MM.1S (cell line): Measurements from ENCODE around the gene ODC1.

ENCODE experiments used
- DNase-seq: peaks from one replicate; pipeline ENCODE4 v3.0.0-alpha.2; 2015
- H2AFZ ChIP-seq: fragments of 300-600 bp; sonication (generic); 2 replicates; pipeline ENCODE4 v1.6.0; 2016; ENCODE audit warnings: antibody characterized with exemption, low read length
- H3F3A ChIP-seq: fragments of 300-600 bp; sonication (generic); 2 replicates; pipeline ENCODE4 v1.6.1; 2016; ENCODE audit warnings: mild to moderate bottlenecking, antibody characterized with exemption, low read length, moderate library complexity, mixed read lengths; ENCODE audit not compliant: insufficient read depth
- H3K27ac ChIP-seq: fragments of 300-600 bp; sonication (generic); 2 replicates; pipeline ENCODE4 v1.5.1; 2016; ENCODE audit warnings: mild to moderate bottlenecking, low read length
- H3K27me3 ChIP-seq: fragments of 300-600 bp; sonication (generic); replicated peaks from 2 replicates; pipeline ENCODE4 v1.6.0; 2016; ENCODE audit warnings: low read length; ENCODE audit not compliant: insufficient read depth
- H3K36me3 ChIP-seq: fragments of 300-600 bp; sonication (generic); replicated peaks from 2 replicates; pipeline ENCODE4 v1.6.1; 2016; ENCODE audit warnings: mild to moderate bottlenecking, low read length, mixed read lengths; ENCODE audit not compliant: insufficient read depth
- H3K4me1 ChIP-seq: fragments of 300-600 bp; sonication (generic); 2 replicates; pipeline ENCODE4 v1.6.1; 2016; ENCODE audit warnings: low read length, mixed read lengths
- H3K4me2 ChIP-seq: fragments of 300-600 bp; sonication (generic); 2 replicates; pipeline ENCODE4 v1.6.0; 2016; ENCODE audit warnings: low read depth, low read length
- H3K4me3 ChIP-seq: fragments of 300-600 bp; sonication (generic); 2 replicates; pipeline ENCODE4 v1.5.1; 2016; ENCODE audit warnings: low read length, mixed read lengths
- H3K79me2 ChIP-seq: fragments of 300-600 bp; sonication (generic); 2 replicates; pipeline ENCODE4 v1.6.1; 2016; ENCODE audit warnings: mixed run types, low read length, mixed read lengths
- H3K9ac ChIP-seq: fragments of 300-600 bp; sonication (generic); 2 replicates; pipeline ENCODE4 v1.6.1; 2016; ENCODE audit warnings: low read length, mixed read lengths
- H3K9me2 ChIP-seq: fragments of 300-600 bp; sonication (generic); replicated peaks from 2 replicates; pipeline ENCODE4 v1.6.1; 2016; ENCODE audit warnings: mild to moderate bottlenecking, low read length, mixed read lengths; ENCODE audit not compliant: insufficient read depth
- H3K9me3 ChIP-seq: fragments of 300-600 bp; sonication (generic); replicated peaks from 2 replicates; pipeline ENCODE4 v1.6.1; 2016; ENCODE audit warnings: mild to moderate bottlenecking, low read length, mixed read lengths; ENCODE audit not compliant: insufficient read depth
- H4K20me1 ChIP-seq: fragments of 300-600 bp; sonication (generic); 2 replicates; pipeline ENCODE4 v1.6.1; 2016; ENCODE audit warnings: mild to moderate bottlenecking, low read length, moderate library complexity, mixed read lengths; ENCODE audit not compliant: insufficient read depth
- EZH2 ChIP-seq: fragments of 300-600 bp; sonication (generic); optimal IDR thresholded peaks from 2 replicates; pipeline ENCODE3; 2017; ENCODE audit warnings: low read depth, mild to moderate bottlenecking, antibody characterized with exemption, low read length, mixed read lengths
- EZH2phosphoT487 ChIP-seq: fragments of 300-600 bp; sonication (generic); IDR thresholded peaks from 2 replicates; pipeline ENCODE4 v1.6.1; 2018; ENCODE audit warnings: antibody characterized with exemption, low read length
- TF ChIP-seq, protein P1 (sequence below): fragments of 300-600 bp; sonication (generic); IDR thresholded peaks from 2 replicates; pipeline ENCODE4 v1.5.1; 2016; ENCODE audit warnings: antibody characterized with exemption, low read length, mixed read lengths

Gene ODC1

DNA sequence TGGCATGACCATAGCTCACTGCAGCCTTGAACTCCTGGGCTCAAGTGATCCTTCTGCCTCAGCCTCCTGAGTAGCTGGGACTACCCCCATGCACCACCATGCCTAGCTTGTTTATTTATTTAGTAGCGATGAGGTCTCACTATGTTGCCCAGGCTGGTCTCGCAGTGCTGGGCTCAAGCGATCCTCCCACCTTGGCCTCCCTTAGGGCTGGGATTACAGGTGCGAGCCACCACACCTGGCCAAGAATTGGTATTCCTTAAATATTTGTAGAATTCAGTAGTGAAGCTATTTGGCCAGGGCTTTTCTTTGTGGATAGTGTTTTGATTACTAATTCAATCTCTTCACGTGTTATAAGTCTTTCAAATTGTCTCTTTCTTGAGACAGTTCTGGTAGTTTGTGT lies 56.0 kb downstream of the ODC1 start:
- no peak overlapping the region for H3K27ac ChIP-seq
- no peaks in the 10 kb centered on the region for H3F3A ChIP-seq
- H3K4me2 ChIP-seq, result no peak overlapping the region
- H3K36me3 ChIP-seq, result no peaks in the 10 kb centered on the region
- TF ChIP-seq, protein P1, sequence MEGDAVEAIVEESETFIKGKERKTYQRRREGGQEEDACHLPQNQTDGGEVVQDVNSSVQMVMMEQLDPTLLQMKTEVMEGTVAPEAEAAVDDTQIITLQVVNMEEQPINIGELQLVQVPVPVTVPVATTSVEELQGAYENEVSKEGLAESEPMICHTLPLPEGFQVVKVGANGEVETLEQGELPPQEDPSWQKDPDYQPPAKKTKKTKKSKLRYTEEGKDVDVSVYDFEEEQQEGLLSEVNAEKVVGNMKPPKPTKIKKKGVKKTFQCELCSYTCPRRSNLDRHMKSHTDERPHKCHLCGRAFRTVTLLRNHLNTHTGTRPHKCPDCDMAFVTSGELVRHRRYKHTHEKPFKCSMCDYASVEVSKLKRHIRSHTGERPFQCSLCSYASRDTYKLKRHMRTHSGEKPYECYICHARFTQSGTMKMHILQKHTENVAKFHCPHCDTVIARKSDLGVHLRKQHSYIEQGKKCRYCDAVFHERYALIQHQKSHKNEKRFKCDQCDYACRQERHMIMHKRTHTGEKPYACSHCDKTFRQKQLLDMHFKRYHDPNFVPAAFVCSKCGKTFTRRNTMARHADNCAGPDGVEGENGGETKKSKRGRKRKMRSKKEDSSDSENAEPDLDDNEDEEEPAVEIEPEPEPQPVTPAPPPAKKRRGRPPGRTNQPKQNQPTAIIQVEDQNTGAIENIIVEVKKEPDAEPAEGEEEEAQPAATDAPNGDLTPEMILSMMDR, result no peak
- TF ChIP-seq EZH2phosphoT487, result no peak
- TF ChIP-seq EZH2, result no peak
- no peaks in the 10 kb centered on the region for H4K20me1 ChIP-seq
- H3K4me3 ChIP-seq, result no peak overlapping the region
- no peaks in the 10 kb centered on the region for H3K9me3 ChIP-seq
- H2AFZ ChIP-seq, result no peak overlapping the region
- no peaks in the 10 kb centered on the region for H3K9me2 ChIP-seq
- H3K9ac ChIP-seq, result no peak overlapping the region
- no peak for DNase-seq
- H3K4me1 ChIP-seq, result peaks cover 24% of the 10 kb centered on the region
- H3K79me2 ChIP-seq, result peaks cover 94% of the 10 kb centered on the region
- no peaks in the 10 kb centered on the region for H3K27me3 ChIP-seq

- Histone ChIP-seq H4K20me1 (no peaks in the 10 kb centered on the region), H2AFZ (no peak overlapping the region), H3K27ac (no peak overlapping the region), H3K79me2 (peaks cover 95% of the 10 kb centered on the region), H3K9me2 (no peaks in the 10 kb centered on the region), H3K36me3 (no peaks in the 10 kb centered on the region), H3K9ac (no peak overlapping the region), H3F3A (no peaks in the 10 kb centered on the region), H3K4me1 (peaks cover 26% of the 10 kb centered on the region), H3K9me3 (no peaks in the 10 kb centered on the region), H3K4me2 (no peak overlapping the region), H3K27me3 (no peaks in the 10 kb centered on the region), H3K4me3 (no peak overlapping the region)
- TF ChIP-seq EZH2phosphoT487 (no peak), EZH2 (no peak)
- TF ChIP-seq, protein P1, result no peak
- no peak for DNase-seq
These were observed 57.7 kb downstream of the ODC1 start for GRCh38 chr2:10390369-10390801.
